Fibroblast of mammary gland (primary cell): ENCODE data around the gene SLC5A1.

Experiments used
- DNase-seq: peaks from one replicate; pipeline ENCODE4 v3.0.0-alpha.2; 2010; ENCODE audit warnings: low read depth
- H3K4me3 ChIP-seq: 2 replicates; pipeline ENCODE4 v1.5.1; 2011; ENCODE audit warnings: low read depth, mild to moderate bottlenecking, low read length, moderate library complexity; ENCODE audit not compliant: control insufficient read depth
- TF ChIP-seq, protein P1 (sequence below): conservative IDR thresholded peaks from 2 replicates; pipeline ENCODE4 v1.5.1; 2011; ENCODE audit warnings: low read depth, low read length, inconsistent platforms; ENCODE audit not compliant: control insufficient read depth, insufficient read depth

Gene SLC5A1

GRCh38 chr22:32030518-32031247 lies 12.4 kb upstream of the SLC5A1 start:
- no peak for DNase-seq
- no peak overlapping the region for H3K4me3 ChIP-seq
- TF ChIP-seq, protein P1, sequence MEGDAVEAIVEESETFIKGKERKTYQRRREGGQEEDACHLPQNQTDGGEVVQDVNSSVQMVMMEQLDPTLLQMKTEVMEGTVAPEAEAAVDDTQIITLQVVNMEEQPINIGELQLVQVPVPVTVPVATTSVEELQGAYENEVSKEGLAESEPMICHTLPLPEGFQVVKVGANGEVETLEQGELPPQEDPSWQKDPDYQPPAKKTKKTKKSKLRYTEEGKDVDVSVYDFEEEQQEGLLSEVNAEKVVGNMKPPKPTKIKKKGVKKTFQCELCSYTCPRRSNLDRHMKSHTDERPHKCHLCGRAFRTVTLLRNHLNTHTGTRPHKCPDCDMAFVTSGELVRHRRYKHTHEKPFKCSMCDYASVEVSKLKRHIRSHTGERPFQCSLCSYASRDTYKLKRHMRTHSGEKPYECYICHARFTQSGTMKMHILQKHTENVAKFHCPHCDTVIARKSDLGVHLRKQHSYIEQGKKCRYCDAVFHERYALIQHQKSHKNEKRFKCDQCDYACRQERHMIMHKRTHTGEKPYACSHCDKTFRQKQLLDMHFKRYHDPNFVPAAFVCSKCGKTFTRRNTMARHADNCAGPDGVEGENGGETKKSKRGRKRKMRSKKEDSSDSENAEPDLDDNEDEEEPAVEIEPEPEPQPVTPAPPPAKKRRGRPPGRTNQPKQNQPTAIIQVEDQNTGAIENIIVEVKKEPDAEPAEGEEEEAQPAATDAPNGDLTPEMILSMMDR: no peak

- TF ChIP-seq, protein P1: no peak
- H3K4me3 ChIP-seq: no peak overlapping the region
- DNase-seq: no peak
Observed at GRCh38 chr22:32031466-32031865, 11.6 kb upstream of the SLC5A1 start.

GRCh38 chr22:32034275-32034674 lies 8.8 kb upstream of the SLC5A1 start:
- no peak for DNase-seq
- H3K4me3 ChIP-seq: no peak overlapping the region
- TF ChIP-seq, protein P1: no peak

GRCh38 chr22:32037236-32037635 lies 5.8 kb upstream of the SLC5A1 start:
- TF ChIP-seq, protein P1: no peak
- DNase-seq: no peak
- H3K4me3 ChIP-seq: no peak overlapping the region

GRCh38 chr22:32040324-32040904 lies 2.6 kb upstream of the SLC5A1 start:
- no peak overlapping the region for H3K4me3 ChIP-seq
- TF ChIP-seq, protein P1: no peak
- no peak for DNase-seq

GRCh38 chr22:32043391-32043790 lies 330 bp downstream of the SLC5A1 start:
- no peak for DNase-seq
- no peak overlapping the region for H3K4me3 ChIP-seq
- TF ChIP-seq, protein P1: no peak
